Measurements from ENCODE around the gene CNPY1.
"Not testable (repeated sequence)": the region's sequence is repeated elsewhere in the genome, so short reads cannot be mapped to it uniquely, and the experiment has no call there.

CNPY1 gene

DNA sequence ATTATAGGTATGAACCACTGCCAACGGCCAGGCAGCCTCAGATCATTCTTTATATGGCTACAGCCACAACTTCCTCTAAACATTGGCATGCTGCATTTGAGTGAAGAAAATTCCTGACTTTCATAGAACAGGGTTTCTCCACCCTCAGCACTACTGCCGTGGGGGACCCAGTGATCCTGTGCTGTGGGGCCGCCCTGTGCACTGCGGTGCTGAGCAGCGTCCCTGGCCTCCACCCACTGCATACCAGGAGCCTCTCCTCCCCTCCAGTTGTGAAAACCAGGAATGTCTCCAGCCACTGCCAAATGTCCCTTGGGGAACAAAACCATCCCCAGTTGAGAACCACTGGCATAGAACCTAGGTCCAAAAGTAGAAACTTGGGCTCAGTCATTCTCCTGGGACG is 15.8 kb downstream of the CNPY1 start:
- DNase-seq = no peak

GRCh38 chr7:155529845-155530244 is 16.5 kb downstream of the CNPY1 start:
- no peak for DNase-seq

- DNase-seq = no peak
These were observed 17.0 kb downstream of the CNPY1 start for GRCh38 chr7:155529346-155529745.

DNA sequence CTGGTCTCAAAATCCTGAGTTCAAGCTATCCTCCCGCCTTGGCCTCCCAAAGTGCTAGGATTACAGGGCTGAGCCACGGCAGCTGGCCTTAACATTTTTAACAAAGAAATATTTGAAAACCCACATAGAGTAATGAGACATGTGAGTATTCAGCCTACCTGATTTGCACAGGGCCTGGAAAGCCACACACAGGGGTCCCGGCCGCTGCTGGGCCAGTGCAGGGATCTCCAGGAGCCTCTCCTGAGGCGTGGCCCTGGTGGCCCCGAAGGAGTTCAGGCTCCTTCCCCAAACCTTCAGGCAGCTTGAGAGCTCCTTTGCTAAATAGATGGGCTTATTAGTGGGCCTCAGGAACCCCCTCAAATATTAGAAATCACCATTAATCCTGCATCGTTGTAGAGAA is 18.7 kb downstream of the CNPY1 start:
- no peak for DNase-seq

- no peak for DNase-seq
These were observed 20.1 kb downstream of the CNPY1 start for GRCh38 chr7:155526225-155526624.

GRCh38 chr7:155524018-155524556 is 22.3 kb downstream of the CNPY1 start:
- DNase-seq = no peak

- no peak for DNase-seq
These were observed 23.1 kb downstream of the CNPY1 start for GRCh38 chr7:155523168-155523675.

GRCh38 chr7:155521743-155522398 is 24.5 kb downstream of the CNPY1 start:
- DNase-seq = no peak

- no peak for DNase-seq
These were observed 25.2 kb downstream of the CNPY1 start for GRCh38 chr7:155521007-155521742.

- DNase-seq = no peak
These were observed 26.2 kb downstream of the CNPY1 start for GRCh38 chr7:155520114-155520513.

GRCh38 chr7:155519358-155519757 is 27.0 kb downstream of the CNPY1 start:
- not testable (repeated sequence) for DNase-seq

DNA sequence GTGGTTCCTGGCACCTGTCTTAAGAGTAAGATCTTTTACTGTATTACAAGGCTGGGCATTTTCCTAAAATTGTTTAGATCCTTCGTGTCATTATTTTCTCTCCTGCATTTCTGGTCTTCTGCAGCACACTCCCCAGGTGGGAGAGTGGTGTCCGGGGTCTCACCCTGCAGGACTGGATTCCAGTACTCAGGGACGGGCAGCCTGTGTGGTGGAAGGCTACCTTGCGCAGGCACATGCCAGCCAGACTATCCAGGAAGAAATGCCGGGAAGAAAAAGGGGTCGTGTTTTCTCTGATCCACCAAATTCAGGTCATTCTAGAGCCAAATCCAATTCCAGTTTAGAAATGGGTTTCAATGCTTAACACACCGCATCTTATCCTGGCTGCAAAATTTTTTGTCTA is 27.7 kb downstream of the CNPY1 start:
- no peak for DNase-seq

GRCh38 chr7:155517969-155518368 is 28.4 kb downstream of the CNPY1 start:
- DNase-seq = no peak

DNA sequence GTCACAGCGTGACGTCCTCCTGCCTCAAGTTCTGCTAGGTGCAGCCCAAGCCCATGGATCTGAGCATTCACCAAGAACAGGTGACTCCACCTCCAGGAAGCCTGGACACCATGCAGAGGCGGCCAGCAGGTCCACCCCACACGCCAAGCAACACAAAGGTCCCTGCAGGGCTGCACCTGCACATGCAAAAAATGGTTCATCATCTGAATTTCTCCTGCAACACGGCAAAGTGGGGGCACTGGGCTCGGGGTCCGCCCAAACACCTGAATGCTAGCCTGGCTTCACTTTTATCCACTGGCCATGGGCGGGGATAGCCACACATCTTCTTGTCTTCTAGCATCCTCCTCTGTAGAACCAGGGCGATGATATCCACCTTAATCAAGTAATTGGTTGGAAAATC is 28.9 kb downstream of the CNPY1 start:
- DNase-seq = no peak

DNA sequence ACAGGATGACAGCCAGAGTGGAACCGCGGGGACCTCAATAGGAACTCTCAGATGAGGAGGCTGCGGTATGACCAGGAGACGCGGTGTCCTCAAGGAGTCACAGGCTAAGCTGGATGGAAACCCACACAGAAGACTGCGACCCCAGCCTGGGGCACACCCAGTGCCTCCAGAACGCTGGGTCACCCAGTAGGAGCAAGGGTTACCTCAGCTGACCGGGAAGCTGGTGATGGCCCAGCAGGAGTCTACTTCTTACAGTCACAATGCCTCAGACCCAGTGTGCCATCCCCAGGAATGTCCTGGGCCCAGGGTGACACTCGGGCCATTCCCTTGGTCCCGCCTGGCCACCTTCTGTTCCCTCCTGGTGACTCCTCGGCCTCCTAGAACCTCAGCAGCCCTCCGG is 29.9 kb downstream of the CNPY1 start:
- no peak for DNase-seq

- DNase-seq = no peak
These were observed 31.0 kb downstream of the CNPY1 start for GRCh38 chr7:155515318-155515717.

- no peak for DNase-seq
These were observed 32.1 kb downstream of the CNPY1 start for GRCh38 chr7:155514296-155514695.

GRCh38 chr7:155513543-155514285 is 32.6 kb downstream of the CNPY1 start:
- DNase-seq = no peak

DNA sequence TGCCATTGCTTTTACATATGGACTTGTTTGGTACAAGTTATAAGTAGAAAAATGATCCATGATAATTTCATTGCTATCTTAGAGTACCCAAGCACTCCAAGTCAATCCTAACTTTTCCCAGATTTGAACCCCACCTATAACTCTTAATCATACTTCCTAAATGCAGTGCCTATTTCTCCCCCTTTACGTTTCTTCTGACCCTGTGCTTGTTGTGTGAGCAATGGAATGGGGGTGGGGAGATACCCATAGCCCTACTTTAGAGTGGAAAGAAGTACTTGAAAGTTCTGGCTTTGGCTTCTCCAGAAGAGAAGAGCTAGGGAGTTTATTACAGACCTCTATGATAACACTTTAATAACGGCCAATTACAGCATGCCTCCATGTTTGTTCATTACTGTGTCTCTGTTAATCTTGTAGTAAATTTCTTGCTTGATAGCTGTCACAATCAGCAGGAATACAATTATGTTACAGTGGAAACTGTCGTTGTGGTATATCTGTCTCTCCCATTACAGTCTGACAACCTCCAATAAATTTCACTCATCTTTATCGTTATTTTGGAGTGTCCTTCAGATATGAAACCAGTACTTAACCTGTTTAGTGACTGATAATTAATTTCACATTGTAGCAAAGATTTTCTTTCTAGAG is 34.0 kb downstream of the CNPY1 start:
- DNase-seq = no peak

- DNase-seq = no peak
These were observed 34.7 kb downstream of the CNPY1 start for GRCh38 chr7:155511702-155511996.

- DNase-seq = no peak
These were observed 35.2 kb downstream of the CNPY1 start for GRCh38 chr7:155510975-155511701.

- no peak for DNase-seq
These were observed 36.4 kb downstream of the CNPY1 start for GRCh38 chr7:155509725-155510551.
